Measurements from ENCODE around the gene FBXO33.
A peak's percentile ranks its signal among the peaks of the same experiment; 100 is the strongest.

Gene FBXO33

DNA sequence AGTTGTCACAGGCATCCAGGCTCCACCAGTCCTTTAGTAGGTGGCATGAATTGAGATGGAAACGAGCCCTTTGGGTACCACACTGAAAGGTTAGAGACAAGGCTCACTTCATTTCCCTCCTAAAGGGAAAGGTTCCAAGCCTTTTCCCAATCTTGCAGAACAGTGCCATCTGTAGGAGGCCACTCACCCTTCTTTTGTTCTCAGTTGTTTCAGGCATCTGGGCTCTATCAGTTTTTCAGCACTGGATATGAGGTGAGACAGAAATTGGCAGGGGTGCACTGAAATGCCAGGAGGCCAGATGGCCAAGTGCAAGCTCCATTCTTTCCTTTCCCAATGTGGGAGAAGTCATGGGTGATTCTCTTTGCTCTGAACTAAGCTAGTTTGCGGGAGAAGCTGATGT lies 15.2 kb downstream of the FBXO33 start:
- H3K27ac ChIP-seq: no peak overlapping the region
- TF ChIP-seq ZFX (IDR thresholded peaks at IDR 0.05; ENCODE audit: borderline replicate concordance): no peak
- peak; percentile 47 for TF ChIP-seq CTCF (IDR thresholded peaks at IDR 0.05)

- no peak for TF ChIP-seq CTCF (IDR thresholded peaks at IDR 0.05)
- TF ChIP-seq ZFX (IDR thresholded peaks at IDR 0.05; ENCODE audit: borderline replicate concordance): no peak
Observed at GRCh38 chr14:39416072-39416471, 16.2 kb downstream of the FBXO33 start.

GRCh38 chr14:39406560-39406959 lies 25.7 kb downstream of the FBXO33 start:
- TF ChIP-seq CTCF (IDR thresholded peaks at IDR 0.05): no peak
- TF ChIP-seq ZFX (IDR thresholded peaks at IDR 0.05; ENCODE audit: borderline replicate concordance): no peak
- peak overlapping the region; percentile 3; the same call in 1 of the 2 replicates for H3K27ac ChIP-seq

More at GRCh38 chr14:39416072-39416471, 16.2 kb downstream of the FBXO33 start:
- no peak overlapping the region for H3K27ac ChIP-seq

DNA sequence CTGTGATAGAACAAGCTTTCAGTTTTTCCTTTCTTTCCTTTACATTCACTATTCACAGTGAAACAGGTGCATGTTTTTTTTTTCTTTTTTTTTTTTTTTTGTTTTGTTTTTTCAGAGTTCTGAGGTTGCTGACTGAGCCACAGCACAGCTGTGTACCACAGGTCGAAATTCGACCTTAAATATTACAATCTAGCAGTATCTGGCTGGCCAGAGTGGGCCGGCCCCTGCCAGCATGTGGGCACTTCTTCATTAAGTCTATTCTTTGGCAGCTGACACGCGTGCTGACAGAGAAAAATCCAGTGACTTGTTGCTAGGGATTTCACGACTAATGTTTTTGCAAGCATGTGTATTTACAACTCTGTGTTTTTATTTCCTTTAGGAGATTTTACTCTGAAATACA lies 33.9 kb downstream of the FBXO33 start:
- H3K27ac ChIP-seq: no peak overlapping the region
- TF ChIP-seq CTCF (IDR thresholded peaks at IDR 0.05): no peak
- TF ChIP-seq ZFX (IDR thresholded peaks at IDR 0.05; ENCODE audit: borderline replicate concordance): no peak

DNA sequence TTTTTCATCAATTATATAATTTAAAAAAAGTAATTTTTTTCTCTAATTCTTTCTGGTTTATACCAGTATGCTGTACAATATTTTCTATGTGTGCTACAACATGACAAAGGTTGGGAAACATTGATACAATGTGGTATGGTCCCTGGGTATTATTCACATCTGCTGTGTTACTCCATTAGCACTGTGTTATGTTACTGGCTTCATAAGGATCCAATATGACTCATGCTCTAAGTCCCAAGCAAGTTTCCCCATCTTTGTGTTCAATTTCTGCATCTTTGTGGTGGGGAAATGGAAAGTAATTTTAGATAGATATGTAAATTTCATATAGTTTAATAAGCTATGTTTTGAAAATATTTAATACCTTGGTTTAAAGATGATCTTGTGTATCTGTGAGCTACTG lies 35.8 kb downstream of the FBXO33 start:
- H3K27ac ChIP-seq: no peak overlapping the region
- no peak for TF ChIP-seq ZFX (IDR thresholded peaks at IDR 0.05; ENCODE audit: borderline replicate concordance)
- TF ChIP-seq CTCF (IDR thresholded peaks at IDR 0.05): no peak

- H3K27ac ChIP-seq: no peak overlapping the region
- TF ChIP-seq CTCF (IDR thresholded peaks at IDR 0.05) (no peak), ZFX (IDR thresholded peaks at IDR 0.05; ENCODE audit: borderline replicate concordance) (no peak)
Observed at GRCh38 chr14:39395555-39396254, 36.5 kb downstream of the FBXO33 start.

GRCh38 chr14:39393289-39393688 lies 38.9 kb downstream of the FBXO33 start:
- no peak overlapping the region for H3K27ac ChIP-seq
- TF ChIP-seq CTCF (IDR thresholded peaks at IDR 0.05) (no peak), ZFX (IDR thresholded peaks at IDR 0.05; ENCODE audit: borderline replicate concordance) (no peak)
